SIG-M5 (cell line): ENCODE data around the gene RPTN.

Source experiments
- DNase-seq: peaks from one replicate; lab custom pipeline; 2025; lab: John Stamatoyannopoulos, UW

RPTN gene

DNA sequence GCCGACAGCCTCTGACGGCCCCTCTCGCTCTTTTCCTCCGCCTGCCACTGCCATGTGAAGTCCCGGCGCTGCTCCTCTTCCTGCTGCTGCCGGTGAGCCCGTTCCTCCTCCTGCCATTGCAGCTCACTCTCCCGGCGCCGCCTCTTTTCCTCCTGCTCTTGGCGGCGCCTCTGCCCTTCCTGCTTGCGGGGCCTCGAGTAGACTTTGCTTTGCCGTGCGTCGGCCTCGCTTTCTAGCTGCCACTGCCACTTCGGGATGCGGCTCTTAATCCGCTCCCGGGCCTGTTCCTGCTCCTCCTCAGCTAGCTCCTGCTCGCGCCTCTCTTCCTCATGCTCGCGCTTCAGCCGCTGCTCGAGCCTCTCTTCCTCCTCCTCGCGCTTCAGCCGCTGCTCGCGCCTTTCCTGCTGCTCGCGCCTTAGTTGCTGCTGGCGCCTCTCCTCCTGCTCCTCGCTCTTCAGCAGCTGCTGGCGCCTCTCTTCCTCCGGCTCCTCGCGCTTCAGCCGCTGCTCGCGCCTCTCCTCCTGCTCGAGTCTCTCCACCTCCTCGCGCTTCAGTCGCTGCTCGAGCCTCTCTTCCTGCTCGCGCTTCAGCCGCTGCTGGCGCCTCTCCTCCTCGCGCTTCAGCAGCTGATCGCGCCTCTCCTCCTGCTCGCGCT lies 48.0 kb downstream of the RPTN start:
- DNase-seq: no peak

DNA sequence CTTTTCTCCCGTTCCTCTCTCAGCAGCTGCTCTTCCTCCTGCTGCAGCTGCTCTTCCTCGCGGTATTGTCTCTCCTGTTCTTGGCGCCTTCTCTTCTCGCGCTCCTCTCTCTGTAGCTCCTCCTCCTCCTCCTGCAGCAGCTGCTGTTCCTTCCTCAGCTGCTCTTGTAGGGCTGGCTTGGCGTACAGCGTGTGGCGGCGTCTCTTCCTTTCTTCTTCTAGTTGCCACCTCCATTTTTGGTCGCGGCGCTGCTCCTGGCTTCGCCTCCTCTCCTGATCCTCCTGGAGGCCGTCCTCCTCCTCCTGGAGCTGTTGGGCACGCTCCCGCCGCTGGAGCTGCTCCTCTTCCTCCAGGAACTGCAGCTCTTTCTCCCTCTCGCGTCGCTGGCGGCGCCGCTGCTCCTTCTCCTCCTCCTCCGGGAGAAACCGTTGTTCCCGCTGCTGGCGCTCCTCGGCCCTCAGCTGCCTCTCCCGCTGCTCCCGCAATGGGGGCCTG lies 48.6 kb downstream of the RPTN start:
- no peak for DNase-seq

DNA sequence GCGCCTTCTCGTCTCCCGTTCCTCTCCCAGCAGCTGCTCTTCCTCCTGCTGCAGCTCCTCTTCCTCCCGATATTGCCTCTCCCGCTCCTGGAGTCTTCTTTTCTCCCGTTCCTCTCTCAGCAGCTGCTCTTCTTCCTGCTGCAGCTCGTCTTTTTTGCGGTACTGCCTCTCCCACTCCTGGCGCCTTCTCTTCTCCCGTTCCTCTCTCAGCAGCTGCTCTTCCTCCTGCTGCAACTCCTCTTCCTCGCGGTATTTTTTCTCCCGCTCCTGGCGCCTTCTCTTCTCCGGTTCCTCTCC lies 49.1 kb downstream of the RPTN start:
- DNase-seq: no peak

DNA sequence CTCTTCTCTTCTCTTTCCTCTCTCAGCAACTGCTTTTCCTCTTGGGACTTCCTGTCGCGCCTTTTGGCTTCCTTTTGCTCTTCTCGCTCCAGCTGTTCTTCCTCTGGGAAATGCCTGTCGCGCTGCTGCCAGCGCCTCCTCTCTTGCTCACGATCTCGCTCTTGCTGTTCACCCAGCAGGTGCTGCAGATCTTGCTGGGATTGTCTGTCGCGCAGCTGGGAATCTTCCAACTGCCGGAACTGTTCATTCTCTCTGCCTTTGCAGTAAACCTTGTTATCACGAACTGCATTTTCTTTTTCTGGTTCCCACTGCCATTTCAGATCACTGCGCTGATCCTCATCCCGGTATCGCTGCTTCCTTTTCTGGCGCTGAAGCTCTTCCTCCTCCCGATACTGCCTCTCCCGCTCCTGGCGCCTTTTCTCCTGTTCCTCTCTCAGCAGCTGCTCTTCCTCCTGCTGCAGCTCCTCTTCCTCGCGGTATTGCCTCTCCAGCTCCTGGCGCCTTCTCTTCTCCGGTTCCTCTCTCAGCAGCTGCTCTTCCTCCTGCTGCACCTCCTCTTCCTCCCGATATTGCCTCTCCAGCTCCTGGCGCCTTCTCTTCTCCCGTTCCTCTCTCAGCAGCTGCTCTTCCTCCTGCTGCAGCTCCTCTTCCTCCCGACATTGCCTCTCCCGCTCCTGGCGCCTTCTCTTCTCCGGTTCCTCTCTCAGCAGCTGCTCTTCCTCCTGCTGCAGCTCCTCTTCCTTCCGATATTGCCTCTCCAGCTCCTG lies 49.6 kb downstream of the RPTN start:
- no peak for DNase-seq

DNA sequence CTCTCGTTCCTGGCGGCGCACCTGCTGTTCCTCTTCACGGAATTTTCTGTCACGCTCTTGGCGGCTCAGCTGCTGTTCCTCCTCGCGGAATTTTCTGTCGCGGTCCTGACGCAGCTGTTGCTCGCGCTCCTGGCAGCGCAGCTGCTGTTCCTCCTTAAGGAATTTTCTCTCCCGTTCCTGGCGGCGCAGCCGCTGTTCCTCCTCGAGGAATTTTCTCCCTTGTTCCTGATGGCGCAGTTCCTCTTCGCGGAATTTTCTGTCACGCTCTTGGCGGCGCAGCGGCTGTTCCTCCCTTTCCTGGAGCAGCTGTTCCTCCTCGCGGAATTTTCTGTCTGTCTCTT lies 50.2 kb downstream of the RPTN start:
- no peak for DNase-seq

DNA sequence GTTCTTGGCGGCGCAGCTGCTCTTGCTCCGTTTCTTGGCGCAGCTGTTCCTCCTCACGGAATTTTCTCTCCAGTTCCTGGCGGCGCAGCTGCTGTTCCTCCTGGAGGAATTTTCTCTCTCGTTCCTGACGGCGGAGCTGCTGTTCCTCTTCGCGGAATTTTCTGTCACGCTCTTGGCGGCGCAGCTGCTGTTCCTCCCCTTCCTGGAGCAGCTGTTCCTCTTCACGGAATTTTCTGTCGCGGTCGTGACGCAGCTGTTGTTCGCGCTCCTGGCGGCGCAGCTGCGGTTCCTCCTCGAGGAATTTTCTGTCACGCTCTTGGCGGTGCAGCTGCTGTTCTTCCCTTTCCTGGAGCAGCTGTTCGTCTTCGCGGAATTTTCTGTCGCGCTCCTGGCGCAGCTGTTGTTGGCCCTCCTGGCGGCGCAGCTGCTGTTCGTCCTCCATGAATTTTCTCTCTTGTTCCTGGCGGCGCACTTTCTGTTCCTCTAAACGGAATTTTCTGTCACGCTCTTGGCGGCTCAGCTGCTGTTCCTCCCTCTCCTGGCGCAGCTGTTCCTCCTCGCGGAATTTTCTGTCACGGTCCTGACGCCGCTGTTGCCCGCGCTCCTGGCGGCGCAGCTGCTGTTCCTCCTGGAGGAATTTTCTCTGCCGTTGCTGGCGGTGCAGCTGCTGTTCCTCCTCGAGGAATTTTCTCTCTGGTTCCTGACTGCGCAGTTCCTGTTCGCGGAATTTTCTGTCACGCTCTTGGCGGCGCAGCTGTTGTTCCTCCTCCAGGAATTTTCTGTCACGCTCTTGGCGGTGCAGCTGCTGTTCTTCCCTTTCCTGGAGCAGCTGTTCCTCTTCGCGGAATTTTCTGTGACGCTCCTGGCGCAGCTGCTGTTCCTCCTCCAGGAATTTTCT lies 50.8 kb downstream of the RPTN start:
- no peak for DNase-seq

DNA sequence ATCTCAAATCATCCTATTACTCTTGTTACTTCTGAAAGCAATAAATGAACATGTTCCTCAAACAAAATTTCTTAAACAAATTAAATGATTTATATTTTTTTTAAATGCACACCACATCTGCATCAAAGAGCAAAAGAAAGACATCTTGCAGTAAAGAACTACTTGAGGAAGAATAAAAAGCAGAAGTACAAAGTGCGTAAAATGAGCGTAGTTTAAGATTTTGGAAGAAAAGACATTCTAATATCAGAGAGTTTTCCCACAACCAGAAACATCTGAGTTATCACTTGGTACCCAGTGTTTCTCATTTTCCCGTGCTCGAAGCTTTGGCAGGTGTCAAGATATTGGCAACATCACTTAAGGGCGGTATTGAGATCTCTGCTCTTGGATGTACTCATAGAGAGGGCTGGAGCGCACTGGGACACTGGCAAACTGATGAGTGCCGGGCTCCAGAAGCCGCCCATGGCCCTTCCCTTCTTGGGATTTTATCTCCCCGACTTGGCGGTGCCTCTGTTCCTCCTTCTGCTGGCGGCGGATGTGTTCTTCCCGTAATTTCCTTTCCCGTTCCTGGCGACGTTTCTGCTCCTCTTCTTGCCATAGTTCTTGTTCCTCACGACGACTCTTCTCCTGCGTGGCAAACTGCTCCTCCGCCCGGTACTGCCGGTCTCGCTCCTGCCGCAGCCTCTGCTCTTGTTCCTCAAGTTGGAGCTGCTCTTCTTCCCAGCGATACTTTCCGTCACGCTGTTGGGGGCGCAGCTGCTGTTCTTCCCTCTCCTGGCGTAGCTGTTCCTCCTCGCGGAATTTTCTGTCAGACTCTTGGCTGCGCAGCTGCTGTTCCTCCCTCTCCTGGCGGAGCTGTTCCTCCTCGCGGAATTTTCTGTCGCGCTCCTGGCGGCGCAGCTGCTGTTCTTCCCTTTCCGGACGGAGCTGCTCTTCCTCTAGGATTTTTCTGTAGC lies 51.7 kb downstream of the RPTN start:
- no peak for DNase-seq

DNA sequence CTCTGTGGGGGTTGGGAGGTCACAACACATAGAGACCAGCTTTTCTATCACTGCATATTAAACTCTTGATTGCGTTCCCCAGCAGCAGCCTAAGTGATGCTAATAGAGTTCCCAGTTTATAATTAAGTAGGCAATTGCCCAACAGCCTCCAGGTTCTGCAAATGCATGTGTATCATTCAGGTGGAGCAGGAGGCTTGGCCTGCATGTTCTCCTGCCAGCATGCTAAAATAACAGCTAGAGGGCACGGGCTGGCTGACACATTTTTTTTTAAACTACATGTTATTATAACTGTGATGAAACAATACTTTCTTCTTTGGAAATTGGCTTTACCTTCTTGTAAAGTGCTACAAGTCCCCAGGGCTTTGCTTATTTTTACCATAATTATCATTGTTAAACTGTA lies 54.2 kb downstream of the RPTN start:
- DNase-seq: no peak
